MCF 10A (cell line): ENCODE measurements around the gene ESPNL. TPM values are rescaled to one million over a fixed set of nuclear protein-coding genes. Genes with fewer than 3 reads are reported as not detected.

Experiments
- BruUV-seq: library from RNA; stranded (reverse); fragments of 400-500 nt; replicated peaks from 2 replicates; lab custom pipeline; 2021; lab: Mats Ljungman, UMichigan
- CTCF ChIA-PET: fragments of 300-600 bp; sonication (Branson Sonifier 250); formaldehyde crosslinking; extraction: SDS; loops from one replicate; lab custom pipeline; 2021; ENCODE audit warnings: antibody characterized with exemption, inconsistent platforms; lab: Yijun Ruan, JAX
- POLR2A ChIA-PET: fragments of 300-600, 350-650 bp; sonication (Branson Sonifier 250); formaldehyde crosslinking; extraction: SDS; loops from one replicate; lab custom pipeline; 2020; ENCODE audit warnings: antibody characterized with exemption, inconsistent platforms; lab: Yijun Ruan, JAX
- DNase-seq: peaks from one replicate; pipeline ENCODE4 v3.0.0-alpha.2; 2018; ENCODE audit not compliant: unreplicated experiment
- H3K27ac Mint-ChIP-seq: one replicate; pipeline ENCODE4 v1.8.0; 2022; ENCODE audit warnings: mild to moderate bottlenecking, low read depth, mixed read lengths; ENCODE audit not compliant: unreplicated experiment
- H3K27me3 Mint-ChIP-seq: one replicate; pipeline ENCODE4 v1.8.0; 2022; ENCODE audit warnings: mixed read lengths; ENCODE audit not compliant: insufficient read depth, unreplicated experiment
- H3K36me3 Mint-ChIP-seq: one replicate; pipeline ENCODE4 v1.8.0; 2022; ENCODE audit warnings: mild to moderate bottlenecking, moderate library complexity, mixed read lengths; ENCODE audit not compliant: insufficient read depth, unreplicated experiment
- H3K4me1 Mint-ChIP-seq: one replicate; pipeline ENCODE4 v1.8.0; 2022; ENCODE audit warnings: mixed read lengths; ENCODE audit not compliant: insufficient read depth, unreplicated experiment
- H3K4me3 Mint-ChIP-seq: one replicate; pipeline ENCODE4 v1.8.0; 2022; ENCODE audit warnings: mild to moderate bottlenecking, moderate library complexity, mixed read lengths; ENCODE audit not compliant: unreplicated experiment
- H3K9me3 Mint-ChIP-seq: one replicate; pipeline ENCODE4 v1.8.0; 2022; ENCODE audit warnings: mixed read lengths; ENCODE audit not compliant: unreplicated experiment
- CTCF ChIP-seq: fragments of 200-600 bp; IDR thresholded peaks from one replicate; pipeline ENCODE4 v1.8.0; 2022; ENCODE audit warnings: antibody characterized with exemption, mild to moderate bottlenecking; ENCODE audit not compliant: unreplicated experiment
- intact Hi-C: fragments of 100-400 bp; cut with micrococcal nuclease; formaldehyde crosslinking; loops from 2 replicates; pipeline ENCODE4 v1.14.1; 2022
- total RNA-seq: library from RNA; stranded (reverse); gene quantifications from 2 replicates; pipeline ENCODE4 v1.2.3, GENCODE V29; 2022

The ESPNL gene
- total RNA-seq, 1 experiment from 2014 or later = not detected

DNA sequence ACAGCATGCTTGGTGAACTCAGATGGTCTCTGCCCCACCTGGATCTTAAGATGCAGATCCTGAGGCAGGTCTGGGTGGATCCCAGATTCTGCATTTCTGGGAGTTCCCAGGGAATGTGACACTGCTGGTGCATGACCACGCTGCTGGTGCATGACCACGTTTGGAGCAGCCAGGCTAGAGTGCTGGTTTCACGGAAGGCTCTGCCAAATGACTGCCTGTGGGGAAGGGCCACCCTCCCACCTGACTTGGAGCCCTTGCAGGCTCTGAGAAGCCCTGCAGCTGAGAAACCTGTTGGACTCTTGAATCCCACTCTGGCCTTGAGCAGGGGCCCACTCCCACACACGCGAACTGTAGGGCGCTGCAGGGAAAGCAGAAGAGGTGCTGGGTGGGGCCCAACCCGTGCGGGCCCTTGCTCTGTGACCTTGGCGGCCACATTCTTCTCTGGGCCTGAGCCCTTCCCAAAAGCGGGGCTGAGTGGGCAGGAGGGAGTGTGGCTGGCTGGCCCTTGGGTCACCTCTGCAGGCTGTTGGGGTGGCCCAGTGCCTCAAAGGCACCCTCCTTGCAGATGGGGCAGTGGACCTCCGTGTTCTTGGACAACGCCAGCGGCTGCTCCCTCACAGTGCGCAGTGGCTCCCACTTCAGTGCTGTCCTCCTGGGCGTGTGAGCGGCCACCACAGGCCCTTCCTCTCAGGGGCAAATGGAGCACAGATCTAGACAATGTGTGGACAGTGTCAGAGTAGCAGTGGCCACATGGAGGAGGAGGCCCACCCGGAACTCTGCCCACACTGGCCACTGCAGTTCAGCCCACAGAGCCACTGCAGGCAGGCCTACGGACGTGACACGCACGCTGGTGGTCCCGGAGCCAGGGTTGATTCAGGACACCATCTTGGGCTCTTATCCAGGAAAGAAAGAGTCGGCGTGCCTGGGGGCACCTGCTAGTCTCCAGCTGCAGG lies 66.5 kb downstream of the ESPNL start:
- no peak for DNase-seq
- POLR2A ChIA-PET = no interaction called here
- H3K36me3 Mint-ChIP-seq = peaks cover 33% of the 10 kb centered on the region
- intact Hi-C loops = no loop called here
- peaks cover 20% of the 10 kb centered on the region for H3K4me1 Mint-ChIP-seq
- no TSS peak for BruUV-seq
- TF ChIP-seq CTCF = no peak
- H3K4me3 Mint-ChIP-seq = no peak overlapping the region
- H3K27ac Mint-ChIP-seq = no peak overlapping the region
- CTCF ChIA-PET = no interaction called here
- H3K27me3 Mint-ChIP-seq = no peaks in the 10 kb centered on the region
- no peaks in the 10 kb centered on the region for H3K9me3 Mint-ChIP-seq

DNA sequence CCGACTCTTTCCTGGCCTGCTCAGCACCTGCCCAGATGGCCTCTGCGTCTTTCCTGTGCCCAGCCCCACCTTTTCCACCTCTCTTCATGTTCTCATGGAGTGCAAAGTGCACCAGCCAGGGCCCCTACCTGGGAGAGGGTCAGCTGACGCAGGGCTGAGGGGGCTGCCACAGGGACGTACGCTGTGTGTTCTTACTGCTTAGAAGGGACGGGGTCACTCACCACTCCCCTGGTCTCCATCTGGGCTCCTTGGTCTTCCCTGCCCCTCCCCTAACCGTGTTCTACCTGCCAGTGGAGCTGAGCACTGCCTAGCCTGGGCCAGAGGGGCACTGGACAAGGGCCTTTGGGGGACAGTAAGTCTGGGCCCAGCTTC lies 67.2 kb downstream of the ESPNL start:
- no peak overlapping the region for H3K4me3 Mint-ChIP-seq
- no peak for TF ChIP-seq CTCF
- intact Hi-C loops = no loop called here
- no peak overlapping the region for H3K27ac Mint-ChIP-seq
- ChIA-PET POLR2A (no interaction called here), CTCF (no interaction called here)
- H3K27me3 Mint-ChIP-seq = no peaks in the 10 kb centered on the region
- H3K9me3 Mint-ChIP-seq = no peaks in the 10 kb centered on the region
- BruUV-seq = no TSS peak
- no peak for DNase-seq
- H3K36me3 Mint-ChIP-seq = peaks cover 40% of the 10 kb centered on the region
- H3K4me1 Mint-ChIP-seq = peaks cover 20% of the 10 kb centered on the region

- no peaks in the 10 kb centered on the region for H3K9me3 Mint-ChIP-seq
- no peak overlapping the region for H3K27ac Mint-ChIP-seq
- no TSS peak for BruUV-seq
- ChIA-PET CTCF (no interaction called here), POLR2A (no interaction called here)
- no peak overlapping the region for H3K4me3 Mint-ChIP-seq
- H3K36me3 Mint-ChIP-seq = peaks cover 44% of the 10 kb centered on the region
- no peaks in the 10 kb centered on the region for H3K27me3 Mint-ChIP-seq
- TF ChIP-seq CTCF = no peak
- intact Hi-C loops = no loop called here
- DNase-seq = no peak
- peaks cover 20% of the 10 kb centered on the region for H3K4me1 Mint-ChIP-seq
These were observed 67.6 kb downstream of the ESPNL start for GRCh38 chr2:238167761-238168160.

DNA sequence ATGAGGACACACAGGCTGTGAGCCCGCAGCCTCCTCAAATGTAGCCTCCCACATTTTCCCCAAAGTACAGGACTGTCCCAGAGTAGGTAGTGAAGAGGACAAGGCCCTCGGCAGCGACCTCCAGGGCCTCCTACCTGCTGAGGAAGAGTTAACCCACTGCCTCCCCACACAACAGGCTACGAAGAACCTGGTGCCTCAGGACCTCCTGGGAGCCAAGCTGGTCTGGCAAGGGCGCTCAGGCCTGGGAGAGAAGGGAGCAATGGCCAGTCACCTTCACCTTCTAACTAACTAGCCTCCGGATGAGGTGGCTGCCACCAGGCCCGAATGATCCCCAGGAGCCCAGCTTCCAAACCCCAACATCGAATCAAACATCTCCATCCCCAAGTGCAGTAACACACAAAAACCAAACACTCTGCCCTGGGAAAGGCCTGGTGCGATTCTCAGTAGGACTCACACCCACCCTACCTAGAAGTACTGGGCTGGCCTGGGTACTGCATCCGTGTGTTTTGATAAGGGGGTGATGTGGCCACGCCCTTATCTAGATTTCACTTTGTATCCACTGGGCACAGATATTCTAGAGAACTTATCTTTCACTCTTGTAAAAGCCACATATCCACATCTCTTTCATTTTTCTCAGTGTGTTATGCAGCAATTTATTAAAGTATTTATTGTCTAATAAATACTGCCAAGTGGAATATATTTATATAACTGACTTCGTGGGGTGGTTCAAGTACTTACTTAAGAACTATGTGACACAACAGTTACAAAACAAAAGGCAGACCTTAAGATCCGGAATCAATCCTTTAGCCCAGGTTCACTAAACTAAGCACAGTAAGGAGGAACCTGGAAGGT lies 68.3 kb downstream of the ESPNL start:
- Mint-ChIP-seq H3K4me1 (peaks cover 25% of the 10 kb centered on the region), H3K4me3 (no peak overlapping the region), H3K36me3 (peaks cover 50% of the 10 kb centered on the region), H3K9me3 (no peaks in the 10 kb centered on the region), H3K27me3 (no peaks in the 10 kb centered on the region), H3K27ac (peak overlapping the region; percentile 94)
- BruUV-seq = no TSS peak
- intact Hi-C loops = no loop called here
- no peak for TF ChIP-seq CTCF
- POLR2A ChIA-PET = no interaction called here
- DNase-seq = no peak
- CTCF ChIA-PET = no interaction called here
